Activated gamma-delta T cell treated with Interleukin-2 at 50 U/mL for 16 hours (primary cell): ENCODE data around the gene CLCN7.
A peak's percentile ranks its signal among the peaks of the same experiment; 100 is the strongest.

Source experiments
- DNase-seq: peaks from one replicate; pipeline ENCODE4 v3.0.0-alpha.2; 2020

The CLCN7 gene

GRCh38 chr16:1501630-1502029, 26.8 kb upstream of the CLCN7 start:
- no peak for DNase-seq

- DNase-seq: no peak
Observed at GRCh38 chr16:1500465-1501150, 25.8 kb upstream of the CLCN7 start.

GRCh38 chr16:1499756-1500464, 25.1 kb upstream of the CLCN7 start:
- no peak for DNase-seq

DNA sequence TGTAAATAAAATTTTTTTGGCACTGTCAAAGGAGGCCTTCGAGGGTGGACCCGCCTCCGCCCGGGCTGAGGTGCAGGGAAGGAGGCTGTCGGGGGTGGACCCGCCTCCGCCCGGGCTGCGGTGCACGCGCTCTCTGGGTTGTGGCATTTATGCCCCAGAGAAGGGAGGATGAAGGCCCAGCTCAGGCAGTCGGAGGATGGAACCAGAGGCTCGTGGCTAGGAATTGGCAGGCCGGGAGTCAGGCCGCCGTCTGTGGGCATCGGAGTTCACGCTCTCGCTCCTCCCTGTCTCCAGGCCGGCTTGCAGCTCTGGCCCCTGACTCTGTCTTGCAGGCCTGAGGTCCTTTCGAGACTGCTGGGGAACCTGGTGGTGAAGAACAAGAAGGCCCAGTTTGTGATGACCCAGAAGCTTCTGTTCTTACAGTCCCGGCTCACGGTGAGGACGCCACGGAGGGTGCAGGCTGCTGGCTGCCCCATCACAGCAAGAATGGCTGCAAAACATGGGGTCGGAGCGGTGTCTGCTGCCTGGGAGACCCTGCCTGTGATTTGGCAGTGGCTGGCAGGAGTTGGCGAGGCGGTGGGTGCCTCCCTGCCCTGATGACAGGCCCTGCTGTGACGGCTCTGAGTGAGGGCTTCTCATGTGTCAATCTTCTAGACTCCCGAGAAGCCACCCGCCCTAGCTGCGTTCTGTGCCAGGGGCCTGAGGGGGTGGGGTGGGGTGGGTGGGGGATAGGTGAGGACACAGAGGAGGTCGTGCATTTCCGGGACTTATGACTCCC, 24.3 kb upstream of the CLCN7 start:
- no peak for DNase-seq

- DNase-seq: no peak
Observed at GRCh38 chr16:1497014-1497598, 22.3 kb upstream of the CLCN7 start.

DNA sequence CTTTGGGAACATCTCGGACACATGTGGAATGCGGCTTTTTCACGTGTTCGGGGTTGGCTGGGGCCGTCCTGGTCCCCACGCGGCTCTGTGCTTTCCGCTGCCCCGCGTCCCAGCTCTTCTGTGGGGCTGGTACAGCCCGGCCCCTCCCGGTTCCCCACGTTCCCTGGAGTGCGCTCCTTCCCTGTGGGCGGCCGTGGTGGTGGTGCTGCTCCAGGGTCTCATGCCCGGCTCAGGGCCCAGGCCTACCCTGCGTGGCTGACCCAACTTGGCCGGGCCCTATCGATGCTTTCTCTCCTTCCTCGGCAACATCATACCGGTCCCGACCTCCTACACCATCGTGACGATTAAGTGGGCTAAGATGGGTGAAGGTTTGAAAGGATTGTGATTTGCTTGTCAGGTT, 21.6 kb upstream of the CLCN7 start:
- DNase-seq: no peak

DNA sequence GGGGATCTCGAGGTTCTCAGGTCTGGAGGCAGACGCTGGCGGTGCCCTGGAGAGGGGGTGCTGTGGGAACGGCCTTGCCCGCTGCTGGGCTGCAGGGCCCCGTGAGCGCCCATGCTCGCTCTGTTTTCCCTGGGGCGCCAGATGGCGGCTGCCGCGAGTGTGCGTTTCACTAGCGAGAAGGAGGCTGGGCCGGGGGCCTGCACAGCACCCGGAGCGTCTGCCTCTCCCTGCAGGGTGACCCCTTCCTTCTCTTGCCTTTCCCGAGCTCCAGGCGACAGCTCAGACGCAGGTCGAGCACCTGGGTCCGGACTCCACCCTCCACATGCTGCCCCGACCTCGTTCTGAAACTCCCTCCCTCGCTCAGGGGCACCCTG, 21.0 kb upstream of the CLCN7 start:
- no peak for DNase-seq

GRCh38 chr16:1495211-1495888, 20.5 kb upstream of the CLCN7 start:
- DNase-seq: no peak

DNA sequence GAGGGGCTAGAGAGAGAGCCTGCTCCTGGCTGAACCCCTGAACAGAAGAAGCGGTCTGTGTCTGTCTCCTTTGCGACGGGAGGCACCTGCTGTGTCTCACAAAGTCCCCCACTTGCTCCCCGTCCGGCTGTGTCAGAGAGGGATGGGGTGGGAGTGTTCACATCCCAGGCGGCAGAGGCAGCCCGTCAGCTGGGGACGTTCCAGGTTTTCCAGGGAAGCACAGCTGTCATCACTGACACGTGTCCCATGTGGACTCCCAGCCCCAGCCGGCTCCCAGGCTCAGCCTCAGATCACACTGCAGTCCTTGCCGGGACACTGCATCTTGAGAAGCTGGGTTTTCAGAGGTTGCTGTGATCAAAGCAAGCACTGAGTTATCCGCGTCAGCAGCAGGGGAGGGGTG, 19.9 kb upstream of the CLCN7 start:
- DNase-seq: no peak

- DNase-seq: no peak
Observed at GRCh38 chr16:1494129-1494640, 19.4 kb upstream of the CLCN7 start.

GRCh38 chr16:1493746-1494094, 18.9 kb upstream of the CLCN7 start:
- DNase-seq: no peak

DNA sequence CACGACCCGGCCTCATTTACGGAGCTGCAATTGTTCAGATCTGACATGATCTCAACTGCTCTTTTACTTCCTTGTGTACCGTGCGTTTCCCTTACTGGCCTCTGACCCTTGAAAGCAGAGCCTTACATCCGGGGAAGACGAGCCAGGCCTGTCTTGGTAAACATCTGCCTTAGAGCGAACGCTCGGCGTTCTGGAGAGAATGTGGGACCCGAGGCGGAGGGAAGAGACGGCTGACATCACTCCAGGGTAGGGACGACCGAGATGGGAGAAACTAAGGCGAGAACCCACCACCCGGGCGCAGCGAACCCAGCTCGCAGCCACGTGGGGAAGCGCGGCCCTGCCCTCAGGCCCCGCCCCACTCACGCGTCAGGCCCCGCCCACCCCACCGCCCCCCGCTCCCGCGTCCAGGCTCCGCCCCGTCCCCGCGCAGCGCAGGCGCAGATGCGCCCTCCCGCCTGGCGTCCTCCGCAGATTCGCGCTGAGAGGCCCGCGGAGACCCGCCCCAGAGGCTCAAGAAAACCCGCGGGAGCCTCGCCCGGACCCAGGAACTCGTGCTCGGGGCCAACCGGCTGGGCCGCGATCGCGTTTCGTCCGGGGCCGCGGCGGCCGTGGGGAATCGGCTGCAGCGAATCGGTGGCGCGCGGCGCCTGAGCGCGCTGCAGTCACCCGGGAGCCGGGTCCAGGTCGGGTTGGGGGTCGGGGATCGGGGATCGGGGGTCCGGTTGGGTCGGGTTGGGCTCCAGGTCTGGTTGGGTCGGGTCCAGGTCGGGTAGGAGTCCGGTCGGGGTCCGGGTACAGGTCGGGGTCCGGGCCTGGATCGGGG, 18.3 kb upstream of the CLCN7 start, which contains the start of gene TELO2:
Gene TELO2, plus strand, starts transcription at position 438 of the 823 bp plus-strand sequence. CDS start 922 bp downstream, outside the sequence.
- peak; percentile 84 for DNase-seq

DNA sequence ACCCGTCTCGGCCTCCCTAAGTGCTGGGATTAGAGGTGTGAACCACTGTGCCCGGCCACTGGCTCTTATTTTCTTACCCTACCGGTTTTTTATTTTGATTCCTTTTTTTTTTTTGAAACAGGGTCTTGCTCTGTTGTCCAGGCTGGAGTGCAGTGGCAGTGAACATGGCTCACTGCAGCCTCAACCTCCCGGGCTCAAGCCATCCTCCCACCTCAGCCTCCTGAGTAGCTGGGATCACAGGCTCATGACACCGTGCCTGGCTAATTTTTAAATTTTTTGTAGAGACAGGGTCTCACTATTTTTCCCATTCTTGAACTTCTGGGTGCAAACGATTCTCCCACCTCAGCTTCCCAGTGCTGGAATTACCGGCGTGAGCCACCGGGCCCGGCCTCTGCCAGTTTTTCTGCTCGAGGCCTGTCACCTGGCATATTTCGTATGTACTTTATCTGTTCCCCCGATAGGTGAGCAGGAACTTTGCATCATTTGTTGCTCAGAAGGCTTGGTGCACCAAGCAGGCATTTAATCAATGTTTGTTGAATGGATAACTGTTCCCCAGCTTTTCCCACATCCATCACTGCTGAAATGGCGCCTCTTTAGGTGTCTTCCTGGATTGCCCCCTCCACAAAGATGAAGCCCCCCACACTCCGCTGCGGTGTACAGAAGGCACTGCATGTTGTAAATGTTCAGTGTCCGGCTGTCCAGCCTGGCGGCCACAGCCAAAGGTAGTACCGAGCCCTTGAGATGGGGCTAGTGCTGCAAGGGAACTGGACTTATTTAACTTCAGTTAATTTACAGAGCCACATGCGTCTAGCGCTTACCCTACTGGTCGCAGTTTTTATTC, 17.5 kb upstream of the CLCN7 start:
- DNase-seq: no peak

GRCh38 chr16:1491327-1491726, 16.5 kb upstream of the CLCN7 start:
- DNase-seq: no peak

GRCh38 chr16:1489077-1489476, 14.2 kb upstream of the CLCN7 start:
- no peak for DNase-seq

DNA sequence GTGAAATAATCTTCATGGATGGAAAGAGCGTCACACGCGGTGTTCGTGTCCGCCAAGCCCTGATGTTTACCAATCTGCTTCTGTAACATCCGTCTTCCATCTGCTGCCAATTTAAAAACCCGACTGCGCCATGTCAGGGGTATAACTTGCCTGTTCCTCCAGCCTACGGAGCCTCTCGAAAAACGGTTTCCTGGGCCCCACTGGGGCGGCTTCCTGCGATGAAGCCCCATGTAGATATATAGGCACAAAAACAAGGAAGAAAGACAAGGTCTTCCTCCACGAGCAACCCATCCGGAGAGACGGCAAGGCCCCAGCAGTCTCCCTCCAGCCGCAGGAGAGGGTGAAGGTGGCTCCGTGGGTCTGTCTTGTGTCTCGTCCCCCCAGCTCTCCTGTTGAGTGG, 13.8 kb upstream of the CLCN7 start, which contains the start of gene PTX4:
Gene PTX4, minus strand, starts transcription at position 326 of the 400 bp plus-strand sequence. Its CDS starts 35 bp downstream, at position 291.
- DNase-seq: no peak

DNA sequence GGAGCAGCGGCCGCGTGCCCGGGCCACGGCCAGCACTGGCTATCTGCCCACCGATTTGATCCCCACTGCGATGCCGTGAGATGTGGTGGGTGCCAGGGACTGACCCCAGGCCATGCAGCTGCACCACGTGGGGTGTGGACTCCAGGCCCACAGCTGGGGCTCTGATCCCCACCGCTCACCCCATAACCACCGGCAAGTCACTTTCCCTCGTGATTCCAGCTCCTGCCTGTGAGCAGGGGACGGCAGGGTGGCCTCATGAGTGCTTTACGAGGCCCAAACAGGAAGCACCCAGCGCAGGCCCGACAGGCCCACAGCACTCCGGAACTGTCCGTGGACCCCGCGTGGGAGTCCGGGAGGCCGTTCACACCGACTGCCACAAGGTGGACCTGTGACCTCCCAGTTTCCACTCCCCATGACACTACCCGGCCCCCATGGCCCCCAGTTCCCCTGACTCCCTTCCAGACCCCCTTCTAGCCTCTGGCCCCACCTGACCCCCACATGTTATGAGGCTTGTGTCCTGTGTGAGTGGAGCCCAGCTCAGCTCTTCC, 13.3 kb upstream of the CLCN7 start:
- DNase-seq: no peak

GRCh38 chr16:1487395-1488053, 12.7 kb upstream of the CLCN7 start:
- no peak for DNase-seq

- no peak for DNase-seq
Observed at GRCh38 chr16:1486551-1487390, 11.9 kb upstream of the CLCN7 start.
